ENCODE measurements around the gene ABCA7.

Gene ABCA7

GRCh38 chr19:1009041-1009980, 30.6 kb upstream of the ABCA7 start:
- Histone ChIP-seq H3K14ac (ENCODE audit: low read length in 2 of 2) (no peak overlapping the region), H4K91ac (ENCODE audit: low read length) (peak overlapping the region; percentile 20), H2BK12ac (ENCODE audit: low read length in 2 of 2) (no peak overlapping the region), H3K79me1 (replicated peaks; ENCODE audit: low read length, poor library complexity, severe bottlenecking) (peaks cover 23% of the 10 kb centered on the region), H3K4me3 (ENCODE audit: insufficient read depth in 1 of 2, low read depth in 1 of 2, low read length in 2 of 2) (peak overlapping the region in 1 of 2 experiments; percentile 3), H3K9ac (ENCODE audit: low read length) (no peak overlapping the region), H3K18ac (ENCODE audit: low read depth in 1 of 2, low read length in 2 of 2) (no peak overlapping the region), H3K36me3 (ENCODE audit: control insufficient read depth in 1 of 2, insufficient read depth in 2 of 2, low read depth in 1 of 2, low read length in 2 of 2) (peaks cover 28 to 80% of the 10 kb centered on the region in 2 experiments), H3K4me1 (ENCODE audit: control insufficient read depth, insufficient read depth, low read depth, low read length) (peaks cover 8% of the 10 kb centered on the region), H2BK5ac (ENCODE audit: low read depth, low read length, poor library complexity, severe bottlenecking) (no peak overlapping the region), H3K9me3 (ENCODE audit: control insufficient read depth, low read length) (no peaks in the 10 kb centered on the region), H3K27ac (ENCODE audit: low read length, poor library complexity, severe bottlenecking) (no peak overlapping the region), H4K8ac (ENCODE audit: low read length) (no peak overlapping the region), H3K4me2 (ENCODE audit: low read length, poor library complexity, severe bottlenecking) (no peak overlapping the region), H2AK5ac (ENCODE audit: low read length, severe bottlenecking) (no peak overlapping the region), H2BK15ac (ENCODE audit: low read depth, poor library complexity, severe bottlenecking) (no peak overlapping the region), H2BK120ac (ENCODE audit: low read depth, low read length) (no peak overlapping the region), H3K27me3 (ENCODE audit: control insufficient read depth in 1 of 2, insufficient read depth in 1 of 2, low read length in 2 of 2) (peaks cover 0 to 6% of the 10 kb centered on the region in 2 experiments), H3K23ac (ENCODE audit: low read length in 2 of 2) (no peak overlapping the region), H3K4ac (ENCODE audit: low read depth in 1 of 2, low read length in 2 of 2) (no peak overlapping the region), H2AFZ (ENCODE audit: low read depth, low read length) (no peak overlapping the region)
- 95% methylated on average over 91 of the region's 92 CpGs for WGBS
- no peak for DNase-seq

GRCh38 chr19:1009981-1010538, 29.8 kb upstream of the ABCA7 start:
- no peak overlapping the region for H3K23ac ChIP-seq (ENCODE audit: low read length in 2 of 2)
- H3K79me1 ChIP-seq (replicated peaks; ENCODE audit: low read length, poor library complexity, severe bottlenecking), result peaks cover 23% of the 10 kb centered on the region
- H3K9ac ChIP-seq (ENCODE audit: low read length), result no peak overlapping the region
- 90% methylated on average over 27 of the region's 29 CpGs for WGBS
- H3K36me3 ChIP-seq (ENCODE audit: control insufficient read depth in 1 of 2, insufficient read depth in 2 of 2, low read depth in 1 of 2, low read length in 2 of 2), result peaks cover 28 to 88% of the 10 kb centered on the region in 2 experiments
- no peaks in the 10 kb centered on the region for H3K9me3 ChIP-seq (ENCODE audit: control insufficient read depth, low read length)
- H2BK5ac ChIP-seq (ENCODE audit: low read depth, low read length, poor library complexity, severe bottlenecking), result no peak overlapping the region
- no peak overlapping the region for H3K27ac ChIP-seq (ENCODE audit: low read length, poor library complexity, severe bottlenecking)
- no peak overlapping the region for H2AK5ac ChIP-seq (ENCODE audit: low read length, severe bottlenecking)
- H2AFZ ChIP-seq (ENCODE audit: low read depth, low read length), result no peak overlapping the region
- no peak overlapping the region for H2BK15ac ChIP-seq (ENCODE audit: low read depth, poor library complexity, severe bottlenecking)
- no peaks in the 10 kb centered on the region for H3K27me3 ChIP-seq (ENCODE audit: control insufficient read depth in 1 of 2, insufficient read depth in 1 of 2, low read length in 2 of 2)
- no peak overlapping the region for H3K4me3 ChIP-seq (ENCODE audit: insufficient read depth in 1 of 2, low read depth in 1 of 2, low read length in 2 of 2)
- H3K14ac ChIP-seq (ENCODE audit: low read length in 2 of 2), result no peak overlapping the region
- H2BK120ac ChIP-seq (ENCODE audit: low read depth, low read length), result no peak overlapping the region
- H2BK12ac ChIP-seq (ENCODE audit: low read length in 2 of 2), result no peak overlapping the region
- no peak for DNase-seq
- H4K91ac ChIP-seq (ENCODE audit: low read length), result peak overlapping the region; percentile 20
- no peak overlapping the region for H3K4ac ChIP-seq (ENCODE audit: low read depth in 1 of 2, low read length in 2 of 2)
- H3K4me1 ChIP-seq (ENCODE audit: control insufficient read depth, insufficient read depth, low read depth, low read length), result peaks cover 11% of the 10 kb centered on the region
- H3K18ac ChIP-seq (ENCODE audit: low read depth in 1 of 2, low read length in 2 of 2), result no peak overlapping the region
- peak overlapping the region; percentile 10 for H4K8ac ChIP-seq (ENCODE audit: low read length)
- H3K4me2 ChIP-seq (ENCODE audit: low read length, poor library complexity, severe bottlenecking), result no peak overlapping the region

- Histone ChIP-seq H3K9me3 (ENCODE audit: control insufficient read depth, low read length) (no peaks in the 10 kb centered on the region), H3K4ac (ENCODE audit: low read depth in 1 of 2, low read length in 2 of 2) (no peak overlapping the region), H3K4me3 (ENCODE audit: insufficient read depth in 1 of 2, low read depth in 1 of 2, low read length in 2 of 2) (no peak overlapping the region), H3K14ac (ENCODE audit: low read length in 2 of 2) (no peak overlapping the region), H3K18ac (ENCODE audit: low read depth in 1 of 2, low read length in 2 of 2) (no peak overlapping the region), H2BK15ac (ENCODE audit: low read depth, poor library complexity, severe bottlenecking) (no peak overlapping the region), H2BK120ac (ENCODE audit: low read depth, low read length) (no peak overlapping the region), H3K27me3 (ENCODE audit: control insufficient read depth in 1 of 2, insufficient read depth in 1 of 2, low read length in 2 of 2) (no peaks in the 10 kb centered on the region), H3K79me1 (replicated peaks; ENCODE audit: low read length, poor library complexity, severe bottlenecking) (peaks cover 23% of the 10 kb centered on the region), H3K36me3 (ENCODE audit: control insufficient read depth in 1 of 2, insufficient read depth in 2 of 2, low read depth in 1 of 2, low read length in 2 of 2) (peaks cover 28 to 93% of the 10 kb centered on the region in 2 experiments), H3K9ac (ENCODE audit: low read length) (no peak overlapping the region), H3K4me2 (ENCODE audit: low read length, poor library complexity, severe bottlenecking) (no peak overlapping the region), H3K23ac (ENCODE audit: low read length in 2 of 2) (no peak overlapping the region), H3K27ac (ENCODE audit: low read length, poor library complexity, severe bottlenecking) (no peak overlapping the region), H2AFZ (ENCODE audit: low read depth, low read length) (no peak overlapping the region), H2AK5ac (ENCODE audit: low read length, severe bottlenecking) (no peak overlapping the region), H2BK12ac (ENCODE audit: low read length in 2 of 2) (no peak overlapping the region), H3K4me1 (ENCODE audit: control insufficient read depth, insufficient read depth, low read depth, low read length) (peaks cover 19% of the 10 kb centered on the region), H4K91ac (ENCODE audit: low read length) (no peak overlapping the region), H2BK5ac (ENCODE audit: low read depth, low read length, poor library complexity, severe bottlenecking) (no peak overlapping the region), H4K8ac (ENCODE audit: low read length) (no peak overlapping the region)
- no peak for DNase-seq
- WGBS, result 95% methylated on average over 55 of the region's 56 CpGs
These were observed 29.1 kb upstream of the ABCA7 start for GRCh38 chr19:1010586-1011510.

Data from mesenchymal stem cell (in vitro differentiated cells and primary cell).